PFSK-1 (cell line): ENCODE measurements around the gene CARMIL1.

Source experiments
- FOXP2 ChIP-seq: optimal IDR thresholded peaks from 2 replicates; pipeline ENCODE3; 2011; ENCODE audit warnings: borderline replicate concordance, control low read depth, inconsistent platforms; ENCODE audit not compliant: insufficient read depth; ENCODE audit errors: extremely low read length, extremely low read depth
- POLR2AphosphoS5 ChIP-seq: IDR thresholded peaks from 2 replicates; pipeline ENCODE4 v1.6.1; 2012; ENCODE audit warnings: low read depth, mild to moderate bottlenecking, control low read depth, low read length, moderate library complexity
- SIN3A ChIP-seq: IDR thresholded peaks from 2 replicates; pipeline ENCODE4 v1.6.1; 2012; ENCODE audit warnings: mild to moderate bottlenecking, low read length, moderate library complexity, borderline replicate concordance; ENCODE audit not compliant: insufficient read depth
- TAF1 ChIP-seq: IDR thresholded peaks from 2 replicates; pipeline ENCODE4 v1.6.1; 2012; ENCODE audit warnings: low read length, control low read depth, borderline replicate concordance; ENCODE audit not compliant: insufficient read depth
- TF ChIP-seq, protein P1 (sequence below), 2 experiments: IDR thresholded peaks; 2 replicates each; pipeline versions ENCODE4 v1.6.1 to v1.8.0; 2011 to 2012; ENCODE audit warnings: low read depth in 2 of 2, low read length in 2 of 2, control low read depth in 1 of 2, inconsistent platforms in 1 of 2, mild to moderate bottlenecking in 1 of 2, moderate library complexity in 1 of 2; ENCODE audit not compliant: insufficient read depth in 1 of 2

Gene CARMIL1

DNA sequence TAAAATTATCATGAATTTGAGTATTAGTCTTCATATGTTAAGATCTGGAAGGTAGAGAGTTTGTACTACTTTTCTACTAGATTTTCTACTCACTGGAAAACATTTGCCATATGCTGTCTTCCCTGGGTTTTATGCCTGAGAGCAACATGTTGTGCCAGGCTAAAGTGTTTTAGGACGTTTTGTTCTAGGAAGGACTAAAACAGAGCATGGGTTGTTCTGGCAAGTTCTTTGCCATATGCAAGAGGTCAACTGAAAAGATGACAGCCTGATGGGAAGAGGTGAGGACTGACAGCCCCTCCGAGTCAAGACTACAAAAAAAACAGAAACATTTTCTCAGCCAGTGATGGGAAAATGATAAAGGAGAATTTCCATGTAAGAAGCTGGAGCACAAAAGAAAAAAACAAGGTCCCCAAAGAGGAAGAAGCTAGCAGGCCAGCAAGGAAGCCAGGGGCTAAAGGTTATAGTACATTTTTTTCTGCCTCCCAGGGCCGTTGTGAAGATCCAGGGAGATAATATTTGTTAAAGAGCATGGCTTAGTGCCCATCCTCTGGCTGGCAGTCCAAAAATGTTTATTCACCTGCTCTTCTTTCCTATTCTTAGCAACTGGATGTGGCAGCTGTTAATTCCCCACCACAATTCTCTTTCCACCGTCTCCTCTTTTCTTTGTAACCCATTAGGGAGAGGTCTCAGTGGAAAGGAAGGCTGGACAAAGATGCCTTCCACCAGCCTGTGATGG lies 380.6 kb downstream of the CARMIL1 start:
- TF ChIP-seq, protein P1, sequence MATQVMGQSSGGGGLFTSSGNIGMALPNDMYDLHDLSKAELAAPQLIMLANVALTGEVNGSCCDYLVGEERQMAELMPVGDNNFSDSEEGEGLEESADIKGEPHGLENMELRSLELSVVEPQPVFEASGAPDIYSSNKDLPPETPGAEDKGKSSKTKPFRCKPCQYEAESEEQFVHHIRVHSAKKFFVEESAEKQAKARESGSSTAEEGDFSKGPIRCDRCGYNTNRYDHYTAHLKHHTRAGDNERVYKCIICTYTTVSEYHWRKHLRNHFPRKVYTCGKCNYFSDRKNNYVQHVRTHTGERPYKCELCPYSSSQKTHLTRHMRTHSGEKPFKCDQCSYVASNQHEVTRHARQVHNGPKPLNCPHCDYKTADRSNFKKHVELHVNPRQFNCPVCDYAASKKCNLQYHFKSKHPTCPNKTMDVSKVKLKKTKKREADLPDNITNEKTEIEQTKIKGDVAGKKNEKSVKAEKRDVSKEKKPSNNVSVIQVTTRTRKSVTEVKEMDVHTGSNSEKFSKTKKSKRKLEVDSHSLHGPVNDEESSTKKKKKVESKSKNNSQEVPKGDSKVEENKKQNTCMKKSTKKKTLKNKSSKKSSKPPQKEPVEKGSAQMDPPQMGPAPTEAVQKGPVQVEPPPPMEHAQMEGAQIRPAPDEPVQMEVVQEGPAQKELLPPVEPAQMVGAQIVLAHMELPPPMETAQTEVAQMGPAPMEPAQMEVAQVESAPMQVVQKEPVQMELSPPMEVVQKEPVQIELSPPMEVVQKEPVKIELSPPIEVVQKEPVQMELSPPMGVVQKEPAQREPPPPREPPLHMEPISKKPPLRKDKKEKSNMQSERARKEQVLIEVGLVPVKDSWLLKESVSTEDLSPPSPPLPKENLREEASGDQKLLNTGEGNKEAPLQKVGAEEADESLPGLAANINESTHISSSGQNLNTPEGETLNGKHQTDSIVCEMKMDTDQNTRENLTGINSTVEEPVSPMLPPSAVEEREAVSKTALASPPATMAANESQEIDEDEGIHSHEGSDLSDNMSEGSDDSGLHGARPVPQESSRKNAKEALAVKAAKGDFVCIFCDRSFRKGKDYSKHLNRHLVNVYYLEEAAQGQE (IDR thresholded peaks at IDR 0.05; ENCODE audit: insufficient read depth in 1 of 2, low read depth in 2 of 2, low read length in 2 of 2): no peak
- TF ChIP-seq SIN3A (no peak), TAF1 (no peak)

DNA sequence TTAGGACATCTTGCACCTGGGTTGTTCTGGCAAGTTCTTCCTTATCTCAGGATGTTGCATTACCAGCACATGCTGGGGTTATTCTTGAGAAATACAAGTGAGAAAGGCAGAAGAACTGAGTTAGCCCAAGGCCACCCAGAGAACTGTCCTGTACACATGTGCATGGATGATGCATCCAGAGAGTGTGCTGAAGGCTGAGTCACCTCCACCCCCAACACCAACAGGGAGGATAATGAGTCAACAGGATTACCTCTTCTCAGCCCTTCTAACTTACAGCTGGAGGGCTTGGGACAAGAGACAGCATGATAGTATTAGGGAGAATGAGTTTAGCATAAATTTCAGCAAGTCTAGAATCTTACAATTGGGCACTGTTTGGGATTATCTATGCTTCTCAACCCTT lies 381.3 kb downstream of the CARMIL1 start:
- TF ChIP-seq TAF1 (no peak), SIN3A (no peak), POLR2AphosphoS5 (no peak), FOXP2 (no peak)
- TF ChIP-seq, protein P1 (IDR thresholded peaks at IDR 0.05; ENCODE audit: insufficient read depth in 1 of 2, low read depth in 2 of 2, low read length in 2 of 2): no peak

DNA sequence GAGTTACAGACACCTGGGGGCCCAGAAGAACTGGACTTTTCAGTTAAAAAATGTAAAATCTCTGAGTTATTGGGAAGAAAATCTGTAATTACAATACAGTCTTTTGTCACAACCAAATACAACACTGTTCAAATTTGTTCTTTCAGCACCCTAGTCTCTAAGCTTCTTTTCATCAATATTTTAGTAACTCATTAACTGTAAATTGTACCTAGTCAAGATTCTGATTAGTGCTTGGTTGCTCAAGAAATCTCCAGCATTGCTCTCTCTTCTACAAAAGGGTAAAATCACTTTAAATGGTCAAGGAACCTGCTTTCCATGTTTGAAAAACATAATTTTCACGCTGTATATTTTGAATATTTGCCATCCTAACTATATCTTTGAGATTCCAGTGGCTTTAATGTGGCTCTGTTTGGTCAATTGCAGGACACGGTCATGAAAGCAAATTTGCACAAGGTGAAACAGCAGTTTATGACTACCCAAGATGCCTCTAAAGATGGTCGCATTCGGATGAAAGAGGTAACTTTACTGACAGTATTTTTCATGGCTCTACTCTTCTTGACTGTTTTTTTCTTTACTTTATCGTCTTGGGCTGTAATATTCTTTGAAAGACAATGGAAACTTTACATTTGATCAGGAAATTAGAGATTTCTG lies 382.1 kb downstream of the CARMIL1 start:
- TF ChIP-seq POLR2AphosphoS5 (no peak), FOXP2 (no peak), TAF1 (no peak), SIN3A (no peak)
- TF ChIP-seq, protein P1 (IDR thresholded peaks at IDR 0.05; ENCODE audit: insufficient read depth in 1 of 2, low read depth in 2 of 2, low read length in 2 of 2): no peak

DNA sequence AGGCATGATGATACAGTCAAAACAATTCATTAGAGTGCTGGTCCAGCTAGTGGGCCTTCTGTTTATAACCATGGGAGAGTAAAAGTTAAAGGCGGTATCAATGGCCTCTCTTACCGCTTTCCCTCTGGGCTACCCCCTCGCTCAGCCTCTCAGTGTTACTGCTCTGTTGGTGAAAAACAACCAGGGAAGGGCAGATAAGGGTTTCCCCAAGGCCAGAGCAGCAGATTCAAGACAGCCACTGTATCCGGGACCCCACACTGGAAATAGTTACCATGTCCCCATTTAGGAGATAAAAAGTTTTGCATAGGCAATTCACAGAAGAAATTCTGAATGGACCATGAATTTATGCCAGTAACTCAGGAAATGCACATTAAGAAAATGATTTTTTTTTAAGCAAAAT lies 386.3 kb downstream of the CARMIL1 start:
- no peak for TF ChIP-seq TAF1
- no peak for TF ChIP-seq FOXP2
- TF ChIP-seq SIN3A: no peak
- TF ChIP-seq, protein P1 (IDR thresholded peaks at IDR 0.05; ENCODE audit: insufficient read depth in 1 of 2, low read depth in 2 of 2, low read length in 2 of 2): no peak
- TF ChIP-seq POLR2AphosphoS5: no peak

DNA sequence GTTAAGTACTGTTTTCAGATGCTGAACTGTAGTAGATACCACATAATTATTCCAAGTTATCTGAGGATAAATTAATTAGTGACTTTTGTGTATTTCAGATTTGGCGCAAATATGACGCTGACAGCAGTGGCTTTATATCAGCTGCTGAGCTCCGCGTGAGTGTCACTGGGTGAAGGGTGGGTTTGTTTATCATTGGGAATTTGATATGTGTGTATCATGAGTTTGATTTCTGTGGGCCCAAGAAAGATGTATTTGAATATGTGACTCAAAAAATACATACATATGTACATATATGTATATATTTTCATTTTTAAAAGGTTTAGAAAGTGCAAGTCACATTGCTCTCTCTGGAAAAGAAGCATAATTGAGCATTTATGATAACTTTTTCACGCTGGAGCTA lies 390.2 kb downstream of the CARMIL1 start:
- TF ChIP-seq POLR2AphosphoS5 (no peak), FOXP2 (no peak), TAF1 (no peak), SIN3A (no peak)
- TF ChIP-seq, protein P1 (IDR thresholded peaks at IDR 0.05; ENCODE audit: insufficient read depth in 1 of 2, low read depth in 2 of 2, low read length in 2 of 2): no peak
